Measurements from ENCODE around the gene CACYBP. TPM values are rescaled to one million over a fixed set of nuclear protein-coding genes. Genes with fewer than 3 reads are reported as not detected.

The CACYBP gene, protein sequence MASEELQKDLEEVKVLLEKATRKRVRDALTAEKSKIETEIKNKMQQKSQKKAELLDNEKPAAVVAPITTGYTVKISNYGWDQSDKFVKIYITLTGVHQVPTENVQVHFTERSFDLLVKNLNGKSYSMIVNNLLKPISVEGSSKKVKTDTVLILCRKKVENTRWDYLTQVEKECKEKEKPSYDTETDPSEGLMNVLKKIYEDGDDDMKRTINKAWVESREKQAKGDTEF
- 68.7 and 98.0 TPM in 2 replicates for total RNA-seq

GRCh38 chr1:174999936-175000696, at the start of gene CACYBP:
Gene CACYBP, plus strand, starts transcription at chr1:174999947. Its CDS starts 234 bp downstream, at chr1:175000181.
- DNase-seq (ENCODE audit: low read depth) = no peak
- peak within 1 kb of the TSS; percentile 89 for H3K4me3 ChIP-seq (ENCODE audit: low read depth, low read length)
- TF ChIP-seq CTCF (IDR thresholded peaks at IDR 0.05; ENCODE audit: insufficient read depth, low read length, poor library complexity, severe bottlenecking) = no peak
- H3K27me3 ChIP-seq (ENCODE audit: control insufficient read depth, insufficient read depth, low read length) = no peaks in the 10 kb centered on the region
- no peaks in the 10 kb centered on the region for H3K36me3 ChIP-seq (ENCODE audit: control insufficient read depth, insufficient read depth, low read length)

- no peak for TF ChIP-seq CTCF (IDR thresholded peaks at IDR 0.05; ENCODE audit: insufficient read depth, low read length, poor library complexity, severe bottlenecking)
- Histone ChIP-seq H3K4me3 (ENCODE audit: low read depth, low read length) (no peak overlapping the region), H3K36me3 (ENCODE audit: control insufficient read depth, insufficient read depth, low read length) (no peaks in the 10 kb centered on the region), H3K27me3 (ENCODE audit: control insufficient read depth, insufficient read depth, low read length) (no peaks in the 10 kb centered on the region)
- no peak for DNase-seq (ENCODE audit: low read depth)
Measured at GRCh38 chr1:174953285-174954072, 46.3 kb upstream of the CACYBP start.

DNA sequence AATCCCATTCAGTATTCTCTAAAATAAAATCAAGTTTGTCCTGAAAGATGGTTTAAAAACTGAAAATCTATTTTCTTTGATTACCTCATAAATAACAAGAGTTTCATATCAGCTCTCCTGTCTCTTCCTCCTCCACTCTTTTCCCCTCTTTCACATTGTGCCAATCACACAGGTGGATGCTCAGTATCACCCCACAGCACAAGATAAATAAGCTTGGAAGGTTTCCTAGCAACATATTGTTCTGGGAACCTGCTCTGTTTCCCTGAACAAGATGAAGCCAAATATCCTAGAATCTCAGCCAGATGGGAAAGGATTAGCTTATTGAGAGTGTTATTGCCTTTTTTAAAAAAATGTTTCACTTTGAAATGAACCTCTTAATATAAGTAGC, 45.7 kb upstream of the CACYBP start:
- Histone ChIP-seq H3K4me3 (ENCODE audit: low read depth, low read length) (no peak overlapping the region), H3K36me3 (ENCODE audit: control insufficient read depth, insufficient read depth, low read length) (no peaks in the 10 kb centered on the region), H3K27me3 (ENCODE audit: control insufficient read depth, insufficient read depth, low read length) (no peaks in the 10 kb centered on the region)
- no peak for DNase-seq (ENCODE audit: low read depth)
- no peak for TF ChIP-seq CTCF (IDR thresholded peaks at IDR 0.05; ENCODE audit: insufficient read depth, low read length, poor library complexity, severe bottlenecking)

DNA sequence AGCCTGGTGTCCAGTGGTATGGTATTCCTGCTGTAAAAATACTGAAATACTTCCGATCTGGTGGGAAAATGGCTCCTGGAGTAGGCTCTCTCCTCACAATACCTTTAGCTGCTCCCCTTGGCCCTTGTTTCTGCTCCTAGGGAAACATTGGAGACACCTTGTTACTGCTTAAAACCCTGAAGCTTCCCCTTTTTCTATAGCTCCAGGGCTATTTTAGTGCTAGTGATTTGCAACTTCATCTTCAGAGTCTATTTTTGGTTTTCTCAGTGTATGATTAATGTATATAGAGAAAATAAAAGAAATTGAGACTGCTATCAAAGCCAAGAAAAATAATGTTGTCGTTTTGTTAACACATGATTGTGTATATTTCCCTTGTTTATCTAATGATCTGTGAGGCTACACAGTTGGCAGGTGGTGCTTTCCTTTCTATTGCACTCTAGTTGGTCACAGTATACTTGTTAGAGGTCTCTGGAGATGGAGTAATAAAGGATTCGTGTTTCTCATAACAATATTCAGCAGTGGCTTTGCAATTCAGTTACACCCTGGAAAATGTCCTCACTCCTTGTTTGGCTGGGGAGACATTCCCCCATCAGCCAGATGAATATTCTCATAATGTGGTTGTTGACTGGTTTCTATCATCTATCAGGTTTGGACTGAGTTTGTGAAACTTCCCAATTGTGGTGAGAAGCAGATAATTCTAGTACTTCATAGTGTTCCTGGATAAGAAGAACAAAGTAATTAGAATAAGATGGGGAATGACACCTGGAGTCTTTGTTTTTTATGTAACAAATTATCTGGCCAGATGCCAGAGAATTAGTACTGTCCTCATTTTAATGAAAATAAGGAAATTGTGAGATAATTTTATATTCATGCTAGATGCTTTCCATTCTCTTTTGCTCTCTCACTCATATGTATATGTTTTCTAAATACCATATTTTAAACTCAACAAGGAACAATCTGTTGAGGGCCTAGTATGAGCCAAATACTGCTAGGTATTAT, 44.8 kb upstream of the CACYBP start:
- Histone ChIP-seq H3K4me3 (ENCODE audit: low read depth, low read length) (no peak overlapping the region), H3K27me3 (ENCODE audit: control insufficient read depth, insufficient read depth, low read length) (no peaks in the 10 kb centered on the region), H3K36me3 (ENCODE audit: control insufficient read depth, insufficient read depth, low read length) (no peaks in the 10 kb centered on the region)
- no peak for DNase-seq (ENCODE audit: low read depth)
- TF ChIP-seq CTCF (IDR thresholded peaks at IDR 0.05; ENCODE audit: insufficient read depth, low read length, poor library complexity, severe bottlenecking) = no peak

GRCh38 chr1:174956086-174956485, 43.7 kb upstream of the CACYBP start:
- no peak for DNase-seq (ENCODE audit: low read depth)
- H3K27me3 ChIP-seq (ENCODE audit: control insufficient read depth, insufficient read depth, low read length) = no peaks in the 10 kb centered on the region
- no peak overlapping the region for H3K4me3 ChIP-seq (ENCODE audit: low read depth, low read length)
- no peaks in the 10 kb centered on the region for H3K36me3 ChIP-seq (ENCODE audit: control insufficient read depth, insufficient read depth, low read length)
- no peak for TF ChIP-seq CTCF (IDR thresholded peaks at IDR 0.05; ENCODE audit: insufficient read depth, low read length, poor library complexity, severe bottlenecking)
